Activated gamma-delta T cell treated with anti-CD3 and anti-CD28 coated beads, Interleukin-2, amount 50 U/mL, for 16 hours (primary cell): ENCODE data around the gene SSC5D.

ENCODE experiments used
- DNase-seq: peaks from one replicate; pipeline ENCODE4 v3.0.0-alpha.2; 2020; ENCODE audit warnings: low read depth

SSC5D gene

DNA sequence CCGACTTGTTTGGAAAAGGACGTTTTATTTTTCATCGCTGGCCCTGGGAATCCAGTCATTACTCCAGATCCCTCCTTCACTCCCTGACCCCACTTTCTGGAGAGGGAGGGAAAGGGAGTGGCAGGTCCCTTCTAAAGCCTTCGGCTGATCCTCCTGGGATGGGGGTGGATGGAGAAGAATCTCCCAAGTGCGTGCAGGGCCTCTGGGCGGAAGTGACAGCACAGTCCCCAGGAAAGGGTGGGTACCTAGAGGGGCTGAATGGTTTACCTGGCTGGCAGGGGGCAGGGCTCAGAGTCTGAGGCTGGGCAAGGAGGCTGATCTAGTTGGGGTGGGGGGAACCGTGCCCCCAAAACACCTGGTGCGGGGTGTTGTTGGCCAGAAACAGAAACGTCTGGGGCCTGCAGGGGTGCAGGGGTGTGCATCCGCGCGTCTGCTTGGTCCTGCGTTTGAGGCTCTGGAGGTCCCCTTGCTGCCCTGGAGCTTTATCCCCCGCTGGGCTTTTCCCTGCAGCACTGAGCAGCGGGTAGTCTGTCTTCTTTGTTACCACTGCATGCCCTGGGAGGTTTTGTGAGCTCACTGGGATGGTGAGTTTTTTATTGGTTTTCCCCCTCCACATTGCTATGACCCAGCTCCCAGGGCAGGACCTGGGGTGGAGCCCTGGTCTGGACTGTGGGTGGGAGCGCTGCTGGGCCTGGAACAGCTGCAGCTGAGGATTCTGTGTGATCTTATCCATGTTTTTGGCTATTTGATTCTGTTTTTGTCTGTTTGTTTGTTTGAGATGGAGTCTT lies 14.8 kb upstream of the SSC5D start:
- no peak for DNase-seq

GRCh38 chr19:55474269-55475265 lies 13.7 kb upstream of the SSC5D start:
- DNase-seq: no peak

DNA sequence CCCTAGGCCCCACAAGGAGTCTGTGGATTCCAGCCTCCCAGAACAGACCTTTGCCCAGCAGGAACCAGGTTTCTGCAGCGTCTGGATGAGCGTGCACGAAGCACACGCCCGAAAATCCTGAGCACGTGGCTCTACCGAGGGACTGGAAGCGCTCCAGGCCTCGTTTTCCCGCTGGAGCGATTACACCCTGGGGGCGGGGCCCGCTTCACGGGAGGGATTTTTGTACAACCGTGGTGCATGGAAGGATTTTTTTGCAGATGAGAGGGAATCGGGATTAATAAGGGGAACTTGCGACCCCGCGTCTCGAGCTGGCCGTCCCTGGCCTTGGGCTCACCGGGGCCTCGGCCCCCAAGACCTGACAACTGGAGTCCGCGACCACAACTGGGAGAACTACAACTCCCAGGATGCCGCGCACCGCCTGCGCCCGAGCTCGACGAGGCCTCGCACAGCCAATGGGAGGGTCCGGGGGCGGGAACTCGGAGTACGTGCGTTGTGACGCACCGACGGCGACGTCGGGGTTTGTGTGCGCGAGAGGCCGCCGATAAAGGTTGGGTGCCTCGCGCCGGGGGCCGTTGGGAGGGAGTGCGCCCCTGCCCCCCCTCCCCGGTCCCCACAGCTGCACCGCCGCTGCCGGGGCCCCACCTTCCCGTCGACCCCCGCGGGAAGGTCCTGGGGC lies 12.0 kb upstream of the SSC5D start, which contains the start of gene ZNF628:
Gene ZNF628 (plus strand): TSS at position 518 of the 676 bp plus-strand sequence. CDS start 3,294 bp downstream, outside the sequence.
- peak; percentile 97 for DNase-seq

DNA sequence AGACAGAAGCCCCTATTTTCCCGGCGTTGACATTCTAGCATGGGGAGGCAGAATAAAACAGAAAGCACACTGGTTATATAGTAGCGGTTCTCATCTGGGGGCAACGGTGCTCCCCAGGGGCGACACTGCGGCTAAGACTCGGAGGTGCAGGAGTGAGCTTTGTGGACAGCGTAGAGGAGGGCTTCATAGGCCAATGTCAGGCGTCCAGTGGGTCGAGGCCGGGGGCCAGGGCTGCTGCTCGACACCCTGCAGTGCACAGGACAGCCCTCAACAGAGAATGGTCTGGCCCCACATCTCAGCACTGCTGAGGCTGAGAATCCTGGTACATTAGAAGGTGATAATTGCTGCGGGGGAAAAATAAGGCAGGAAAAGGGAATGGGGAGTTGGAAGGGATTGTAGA lies 10.3 kb upstream of the SSC5D start:
- DNase-seq: no peak

DNA sequence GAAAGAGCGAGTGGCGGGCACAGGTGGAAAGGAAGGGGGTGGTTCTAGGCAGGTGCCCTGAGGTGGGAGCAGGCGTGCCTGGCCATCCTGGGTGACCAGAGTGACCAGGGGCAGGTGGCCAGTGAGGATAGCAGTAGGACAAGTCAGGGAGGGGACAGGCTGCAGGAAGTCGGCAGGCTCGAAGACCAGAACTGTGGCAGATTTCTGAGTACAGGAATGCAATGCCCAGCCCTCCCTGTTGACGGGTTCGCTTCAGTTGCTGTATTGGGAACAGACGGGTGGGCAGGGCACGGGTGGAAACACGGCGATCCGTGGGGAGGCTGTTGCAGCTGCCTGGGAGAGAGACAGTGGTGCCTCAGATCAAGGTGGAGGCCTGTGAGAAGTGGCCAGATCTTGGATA lies 9.9 kb upstream of the SSC5D start:
- DNase-seq: no peak

DNA sequence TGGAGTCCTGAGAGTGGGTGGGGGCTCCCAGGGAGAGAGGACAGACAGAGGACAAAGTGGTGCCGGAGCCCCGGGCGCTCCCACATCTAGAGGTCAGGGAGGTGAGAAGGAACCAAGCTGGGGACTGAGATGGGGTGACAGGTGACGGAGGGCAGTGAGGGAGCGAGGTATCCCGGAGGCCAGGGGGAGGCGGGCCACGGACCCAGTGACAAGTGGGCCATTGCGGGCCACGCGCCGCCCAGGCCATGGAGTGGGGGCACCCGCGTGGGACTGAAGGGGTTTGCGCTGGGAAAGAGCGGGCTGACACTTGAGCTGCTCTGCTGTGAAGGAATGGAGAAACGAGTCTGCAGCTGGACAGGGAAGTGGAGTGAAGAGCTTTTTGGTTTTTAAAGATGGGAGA lies 9.2 kb upstream of the SSC5D start:
- no peak for DNase-seq

GRCh38 chr19:55479451-55480230 lies 8.6 kb upstream of the SSC5D start:
- DNase-seq: no peak

- no peak for DNase-seq
These were observed 7.0 kb upstream of the SSC5D start for GRCh38 chr19:55481148-55481793.

GRCh38 chr19:55481794-55482155 lies 6.5 kb upstream of the SSC5D start:
- DNase-seq: no peak

GRCh38 chr19:55482156-55482961 lies 5.9 kb upstream of the SSC5D start:
- no peak for DNase-seq

GRCh38 chr19:55482967-55483705 lies 5.1 kb upstream of the SSC5D start:
- DNase-seq: no peak

- DNase-seq: no peak
These were observed 4.3 kb upstream of the SSC5D start for GRCh38 chr19:55483706-55484592.

DNA sequence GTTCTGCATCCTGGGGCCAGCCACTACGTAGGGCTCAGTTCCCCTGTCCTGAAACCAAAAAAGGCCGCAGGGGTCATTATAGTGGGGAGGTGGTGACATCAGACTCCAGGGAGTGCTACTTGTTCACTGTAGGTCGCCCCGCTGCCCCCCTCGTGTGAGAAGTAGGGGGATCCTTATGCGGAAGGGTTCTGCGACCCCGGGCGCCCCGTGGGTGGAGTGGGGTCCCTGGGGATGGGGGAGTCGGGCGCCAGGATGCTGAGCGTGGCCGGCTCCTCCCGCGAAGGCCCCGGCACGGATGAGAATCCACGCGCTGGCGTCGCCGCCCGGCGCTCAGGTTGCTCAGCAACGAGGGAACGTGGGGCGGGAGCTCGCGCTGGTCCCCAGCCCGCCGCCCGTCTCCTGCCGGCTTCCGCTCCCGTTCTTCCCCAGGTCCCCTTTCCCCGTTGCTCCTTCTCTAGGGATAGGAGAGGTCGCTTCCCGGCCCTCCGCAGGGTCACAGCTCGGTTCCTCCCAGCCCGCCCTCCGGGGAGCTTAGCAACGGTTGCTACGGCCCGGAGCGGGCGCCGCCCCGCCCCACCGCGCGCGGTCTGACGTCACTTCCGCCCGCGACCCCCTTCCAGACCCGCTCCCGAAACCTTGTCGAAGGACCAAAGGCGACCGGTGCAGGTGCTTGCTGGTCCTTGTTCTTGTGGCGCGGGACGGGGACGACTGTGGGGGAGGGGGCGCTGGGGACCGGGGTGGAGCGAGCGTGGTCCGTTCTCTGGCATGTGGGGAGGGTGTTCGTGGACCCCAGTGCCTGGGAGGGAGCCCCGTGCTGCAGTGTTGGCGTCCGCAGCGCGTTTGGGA lies 3.4 kb upstream of the SSC5D start, which contains the start of gene NAT14:
Gene NAT14 (plus strand): TSS at position 596 of the 846 bp plus-strand sequence. CDS start 521 bp downstream, outside the sequence.
- peak; percentile 39 for DNase-seq

DNA sequence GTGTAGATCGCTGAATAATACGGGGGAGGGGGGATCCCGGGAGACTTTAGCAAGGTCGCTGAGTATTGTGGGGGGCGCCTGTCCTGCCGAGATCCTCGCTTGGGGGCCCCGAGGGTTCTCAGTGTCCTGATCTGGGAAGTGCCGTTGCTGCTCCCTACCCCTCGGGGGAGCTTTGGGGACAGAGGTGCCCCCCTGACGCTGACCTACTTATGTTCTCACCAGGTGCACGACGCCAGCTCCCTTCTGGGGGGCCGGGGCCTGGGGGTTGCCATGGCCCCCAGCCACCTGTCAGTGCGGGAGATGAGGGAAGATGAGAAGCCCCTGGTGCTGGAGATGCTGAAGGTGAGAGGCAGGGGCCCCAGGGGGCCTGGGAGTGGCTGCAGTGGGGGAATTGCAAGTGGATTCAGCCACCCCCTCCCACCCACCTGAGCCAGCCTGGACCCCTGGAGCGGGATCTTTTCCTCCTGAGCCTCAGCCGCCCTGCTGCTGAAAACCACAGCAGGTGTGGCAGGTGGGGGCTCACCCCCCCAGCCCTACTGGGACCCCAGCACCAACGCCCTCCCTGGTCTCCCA lies 2.7 kb upstream of the SSC5D start:
- DNase-seq: no peak

GRCh38 chr19:55486043-55486970 lies 1.9 kb upstream of the SSC5D start:
- no peak for DNase-seq
